ENCODE data around the gene ROBO1.

Gene ROBO1

DNA sequence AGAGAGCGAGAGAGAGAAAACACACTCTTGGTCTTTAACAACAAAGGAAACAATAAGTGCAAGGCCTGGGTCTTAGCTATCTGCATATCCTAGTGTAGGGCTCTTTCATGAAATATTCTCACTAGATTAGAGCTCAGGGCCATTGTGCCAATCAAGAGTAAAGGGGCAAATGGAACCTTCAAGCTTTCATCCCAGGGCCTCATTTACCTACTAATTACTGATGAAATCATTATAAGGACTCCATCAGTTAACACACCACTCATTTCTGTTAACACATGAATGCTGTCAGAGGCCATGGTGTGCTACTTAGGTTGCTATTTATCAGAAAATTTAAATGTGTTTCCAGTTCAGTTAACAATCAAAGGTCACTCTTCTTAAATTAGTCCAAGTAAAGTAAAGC, 597.8 kb downstream of the ROBO1 start:
- DNase-seq (ENCODE audit: low spot score): no peak

DNA sequence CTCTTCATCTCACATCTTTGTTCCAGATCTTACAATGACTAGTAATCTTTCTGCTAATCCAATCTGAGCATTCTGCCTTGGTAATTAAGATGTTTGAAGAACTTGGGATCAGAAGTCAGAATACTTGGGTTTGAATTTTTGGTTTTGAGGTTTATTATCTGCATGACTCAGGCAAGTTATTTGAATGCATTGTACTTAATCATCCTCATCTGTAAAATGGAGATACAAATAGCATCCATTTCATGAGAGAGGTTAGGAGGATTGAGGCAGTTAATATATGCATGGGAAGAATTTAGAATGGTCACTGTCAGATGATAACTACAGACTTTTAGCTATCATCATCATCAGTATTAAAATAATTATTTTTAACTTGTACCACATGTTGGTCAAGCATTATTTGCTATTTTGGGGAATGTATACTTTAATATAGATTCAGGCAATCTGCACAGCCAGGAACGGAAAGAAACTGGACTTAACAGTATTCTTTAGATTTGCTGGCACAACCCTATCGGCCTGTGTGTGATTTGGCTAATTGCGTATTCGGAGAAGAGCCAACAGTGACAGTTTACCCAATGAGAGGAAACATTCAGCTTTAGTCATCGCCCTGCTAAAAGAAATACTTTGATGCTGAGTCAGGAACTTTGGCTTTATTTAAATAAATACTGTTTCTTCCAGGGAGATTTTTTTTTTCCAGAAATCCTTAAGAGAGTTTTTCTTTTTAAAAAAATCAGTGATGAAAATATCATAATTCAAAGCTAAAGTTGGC, 600.0 kb downstream of the ROBO1 start:
- no peak for DNase-seq (ENCODE audit: low spot score)

DNA sequence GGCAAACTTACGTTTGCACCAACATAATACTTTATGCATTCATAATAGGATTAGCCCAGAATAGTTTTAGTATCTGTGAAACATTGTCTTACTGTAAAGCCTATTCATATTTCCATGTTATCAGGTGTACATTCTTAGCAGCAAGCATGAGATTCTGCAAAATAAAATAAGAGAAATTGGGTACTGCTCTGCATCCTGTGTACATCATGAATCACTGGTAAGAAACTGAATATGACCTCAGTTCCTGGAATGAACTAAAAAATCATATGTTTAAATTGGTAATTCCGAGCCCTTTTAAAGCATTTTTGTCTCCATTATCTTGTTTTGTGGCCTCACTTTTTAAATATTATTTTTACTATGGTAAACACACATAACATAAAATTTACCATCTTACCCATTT, 605.1 kb downstream of the ROBO1 start:
- DNase-seq (ENCODE audit: low spot score): no peak

DNA sequence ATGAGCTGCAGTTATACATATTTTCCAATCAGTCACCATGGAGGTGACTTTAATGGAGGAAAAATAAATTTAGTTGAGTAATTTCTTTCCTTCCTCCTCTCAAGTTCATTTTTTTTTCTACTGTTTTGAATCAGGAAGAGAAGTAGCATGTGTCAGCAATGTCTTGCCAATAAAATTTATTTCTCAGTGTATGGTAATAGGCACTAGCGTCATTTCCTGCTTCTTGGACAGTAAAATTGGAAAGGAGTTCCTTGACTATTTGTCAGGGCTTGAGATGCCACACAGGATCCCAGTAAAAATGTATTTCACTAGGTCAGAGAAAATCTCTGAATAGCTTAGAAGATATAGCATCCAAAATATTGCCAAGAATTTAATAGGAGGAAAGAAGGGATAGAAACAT, 605.9 kb downstream of the ROBO1 start:
- DNase-seq (ENCODE audit: low spot score): no peak

DNA sequence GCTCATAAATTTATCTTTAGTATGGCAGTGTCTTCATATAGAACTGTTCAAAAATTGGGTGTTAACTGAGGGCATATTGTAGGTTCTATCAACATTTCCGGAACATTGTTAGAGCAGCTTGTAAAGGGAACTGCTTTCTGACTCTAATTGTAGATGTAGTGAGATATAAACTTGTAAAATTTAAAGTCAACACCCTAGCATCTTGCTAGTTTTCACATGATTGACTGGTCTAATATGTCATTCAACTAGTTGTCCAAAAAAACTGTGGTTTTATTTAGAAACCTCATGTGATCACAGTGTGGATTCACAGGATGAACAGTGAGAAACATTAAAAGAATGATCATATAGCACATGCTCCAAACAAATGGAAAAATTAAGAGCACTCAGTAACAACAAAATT, 607.4 kb downstream of the ROBO1 start:
- no peak for DNase-seq (ENCODE audit: low spot score)

DNA sequence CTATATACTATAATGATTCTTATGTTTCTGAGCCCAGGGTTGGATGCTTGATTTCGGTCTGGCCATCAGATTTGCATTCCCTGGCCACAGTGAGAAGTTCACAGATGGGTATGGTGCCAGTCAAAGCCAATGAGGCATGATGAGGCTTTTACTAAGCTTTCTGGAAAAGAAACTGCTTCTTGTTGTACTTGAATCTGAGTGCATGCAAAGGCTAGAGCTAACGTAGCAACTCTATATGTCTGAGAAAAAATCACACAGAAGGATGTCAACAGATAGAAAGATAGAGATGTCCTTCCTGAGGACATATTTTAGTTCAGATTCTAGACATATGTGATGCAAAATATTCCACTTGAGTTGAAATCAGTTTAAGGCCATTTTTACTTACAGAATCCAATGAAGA, 608.1 kb downstream of the ROBO1 start:
- DNase-seq (ENCODE audit: low spot score): no peak

DNA sequence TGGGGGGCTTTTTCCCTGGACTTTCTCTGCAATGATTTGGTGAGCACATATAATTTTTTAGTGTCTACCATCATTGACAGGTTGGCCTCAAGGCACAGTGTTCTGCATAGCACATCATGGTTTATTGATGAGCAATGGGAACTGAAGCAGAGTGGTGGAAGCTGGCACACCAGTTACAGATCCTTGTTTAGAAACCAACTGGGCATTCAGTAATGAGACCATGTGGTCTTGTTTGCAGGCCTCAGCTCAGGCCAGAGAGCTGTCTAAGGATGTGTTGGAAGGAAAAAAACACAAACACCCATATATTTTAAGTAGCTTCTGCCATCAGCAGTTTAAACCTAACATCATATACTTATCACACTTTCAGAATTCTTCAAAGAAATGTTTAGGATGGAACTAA, 610.6 kb downstream of the ROBO1 start:
- no peak for DNase-seq (ENCODE audit: low spot score)

DNA sequence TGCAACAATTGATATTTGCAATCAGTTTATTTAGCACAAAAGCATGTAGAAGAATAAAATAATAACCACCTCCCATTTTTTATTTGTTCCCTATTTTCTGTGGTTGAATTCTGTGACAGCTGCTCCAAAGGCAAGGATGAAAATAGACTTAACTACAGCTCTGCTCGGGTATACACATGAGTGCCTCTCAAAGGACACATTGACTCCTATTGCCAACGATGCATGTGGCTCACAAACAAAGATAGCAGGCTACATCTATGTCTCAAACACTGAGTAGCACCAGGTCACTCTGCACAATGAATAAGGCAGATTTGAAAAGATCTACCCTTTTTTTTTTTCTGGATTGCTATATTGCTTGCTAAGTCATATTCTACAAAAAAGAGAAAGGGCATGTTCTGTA, 612.9 kb downstream of the ROBO1 start:
- no peak for DNase-seq (ENCODE audit: low spot score)

DNA sequence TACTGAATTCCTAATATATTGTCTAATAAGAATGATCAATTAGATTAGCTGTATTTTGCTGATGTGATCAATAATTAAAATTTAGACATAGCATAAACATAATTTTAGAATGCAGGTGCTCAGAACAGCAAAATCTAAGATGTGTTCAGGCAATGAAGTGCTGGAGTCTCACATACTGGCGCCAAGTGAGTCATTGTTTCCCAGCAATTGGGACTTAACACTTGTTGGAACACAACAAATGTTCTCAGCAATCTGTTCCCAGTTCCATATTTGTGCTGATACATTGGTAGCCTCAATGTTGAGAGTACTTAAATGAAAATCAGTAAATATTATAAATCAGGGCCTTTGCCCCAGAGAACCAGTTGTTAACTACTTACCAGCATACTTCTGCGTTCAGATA, 619.0 kb downstream of the ROBO1 start:
- DNase-seq (ENCODE audit: low spot score): no peak

DNA sequence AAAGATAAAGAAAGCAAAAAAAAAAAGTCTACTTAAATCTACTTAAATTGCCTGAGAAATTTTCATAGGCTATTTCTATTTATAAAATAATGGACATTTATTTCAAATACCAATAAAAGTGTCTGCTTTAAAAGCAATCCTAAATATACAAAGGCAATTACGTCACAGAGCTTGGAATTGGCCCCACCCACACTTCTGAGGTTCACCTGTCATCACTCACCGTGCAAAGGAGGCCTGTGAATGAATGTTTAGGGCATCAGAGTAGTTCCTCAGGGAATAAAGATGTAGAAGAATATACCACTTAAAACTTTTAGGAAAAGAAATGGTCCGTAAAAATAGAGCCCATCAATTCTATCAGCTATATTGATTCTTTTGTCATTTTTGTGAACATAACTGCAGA, 621.8 kb downstream of the ROBO1 start:
- DNase-seq (ENCODE audit: low spot score): no peak

DNA sequence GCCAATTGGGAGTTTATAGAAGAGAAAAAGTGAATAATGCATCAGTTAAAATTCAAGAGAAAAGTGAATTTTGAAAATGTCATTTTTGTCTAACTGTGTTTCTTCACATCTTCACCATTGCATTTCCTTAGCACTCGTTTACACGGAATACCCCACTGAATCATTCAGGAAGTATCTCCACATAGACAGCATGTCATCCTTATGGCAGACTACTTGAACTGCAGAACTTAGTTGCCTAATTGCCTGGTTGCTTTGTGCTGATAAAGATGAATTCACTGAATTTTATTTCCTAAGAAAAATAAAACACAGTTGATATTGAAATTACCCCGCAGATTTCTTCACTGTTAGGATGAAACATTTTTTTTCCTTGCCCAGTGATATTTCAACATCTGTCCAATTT, 627.1 kb downstream of the ROBO1 start:
- DNase-seq (ENCODE audit: low spot score): no peak

DNA sequence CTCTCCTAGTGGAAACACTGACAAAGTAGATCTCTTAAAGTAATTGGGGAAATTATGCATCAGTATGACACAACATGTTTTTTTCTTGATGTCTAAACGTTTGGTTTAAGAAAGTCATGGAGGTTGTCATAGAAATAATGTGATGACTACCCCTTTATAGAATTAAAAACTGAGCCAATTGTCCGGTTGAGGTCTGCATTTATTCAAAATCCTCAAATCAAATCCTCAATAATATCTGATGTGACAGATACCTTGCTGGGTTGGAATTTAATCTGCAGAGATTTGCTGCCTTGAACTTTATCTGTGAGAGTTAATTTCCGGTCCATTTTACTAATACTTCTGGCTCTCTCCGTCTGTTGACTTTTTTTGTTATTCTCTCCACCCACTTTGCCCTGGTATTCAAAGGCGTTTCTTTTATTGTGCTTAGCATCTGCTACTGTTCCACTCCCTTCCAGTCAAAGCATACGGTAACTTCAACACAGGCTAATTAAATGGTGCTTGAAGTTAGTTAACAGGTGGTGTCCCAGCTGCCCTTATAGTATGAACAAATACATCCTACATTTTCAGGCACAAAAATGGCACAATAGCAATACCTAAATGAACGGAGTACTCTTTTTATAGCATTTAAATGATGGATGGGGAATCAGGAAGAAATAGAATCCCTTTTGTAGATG, 628.3 kb downstream of the ROBO1 start:
- no peak for DNase-seq (ENCODE audit: low spot score)

DNA sequence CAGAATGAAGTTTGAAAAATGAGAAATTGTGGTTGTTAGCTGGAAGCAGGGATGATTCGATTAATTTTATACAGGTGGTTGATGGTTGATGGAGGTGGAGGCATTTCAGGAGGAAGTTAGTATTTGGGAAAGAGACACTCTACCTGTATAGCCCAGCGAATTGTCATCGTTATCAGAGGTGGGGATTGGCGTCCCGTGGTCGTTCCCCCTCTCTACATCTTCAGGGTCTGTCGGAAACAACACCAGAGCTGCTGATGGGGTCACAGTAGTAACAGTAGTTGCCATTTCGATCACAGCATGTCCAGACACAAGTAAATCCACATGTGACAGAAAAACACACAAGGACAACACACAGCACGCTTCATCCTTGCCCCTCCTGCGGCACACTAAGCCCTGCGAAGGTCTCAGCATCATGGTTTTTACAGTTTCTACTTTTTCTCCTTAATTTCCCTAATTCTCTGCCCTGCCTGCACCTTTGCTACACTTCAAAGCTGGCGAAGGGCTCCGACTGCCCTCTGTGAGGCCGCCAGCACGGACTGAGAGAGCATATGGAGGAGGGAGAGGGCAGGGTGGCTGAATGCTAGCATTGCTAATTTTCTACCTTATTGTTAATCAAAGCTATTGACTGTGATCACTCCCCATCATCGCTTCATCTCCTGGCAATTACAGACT, 642.3 kb downstream of the ROBO1 start:
- no peak for DNase-seq (ENCODE audit: low spot score)

DNA sequence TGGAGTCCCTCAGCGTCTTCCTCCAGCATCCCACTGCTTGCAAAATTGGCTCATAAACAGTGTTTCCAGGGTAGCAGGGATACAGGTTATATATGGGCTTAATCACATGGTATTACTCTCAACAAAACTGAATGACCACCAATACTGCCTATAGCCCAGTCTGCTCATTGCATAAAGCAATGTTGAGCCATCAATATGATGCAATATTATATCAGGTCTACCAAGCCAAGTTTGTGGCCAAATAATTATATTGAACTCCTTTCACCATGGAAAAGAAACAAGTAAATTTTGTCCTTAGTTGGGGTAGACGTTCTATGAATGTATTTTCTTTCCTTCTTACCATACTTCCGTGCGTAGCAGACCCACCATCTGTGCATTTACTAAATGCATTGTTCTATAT, 652.3 kb downstream of the ROBO1 start:
- DNase-seq (ENCODE audit: low spot score): no peak

DNA sequence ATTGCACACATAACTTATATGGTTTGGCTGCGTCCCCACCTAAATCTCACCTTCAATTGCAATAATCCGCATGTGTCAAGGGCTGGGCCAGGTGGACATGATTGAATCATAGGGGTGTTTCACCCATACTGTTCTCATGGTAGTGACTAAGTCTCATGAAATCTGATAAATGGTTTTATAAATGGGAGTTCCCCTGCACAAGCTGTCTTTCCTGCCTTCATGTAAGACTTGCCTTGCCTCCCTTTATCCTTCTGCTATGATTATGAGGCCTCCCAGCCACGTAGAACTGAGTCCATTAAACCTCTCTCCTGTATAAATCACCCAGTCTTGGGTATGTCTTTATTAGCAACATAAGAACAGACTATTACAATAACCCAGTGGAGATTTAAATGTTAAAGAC, 653.9 kb downstream of the ROBO1 start:
- DNase-seq (ENCODE audit: low spot score): no peak

DNA sequence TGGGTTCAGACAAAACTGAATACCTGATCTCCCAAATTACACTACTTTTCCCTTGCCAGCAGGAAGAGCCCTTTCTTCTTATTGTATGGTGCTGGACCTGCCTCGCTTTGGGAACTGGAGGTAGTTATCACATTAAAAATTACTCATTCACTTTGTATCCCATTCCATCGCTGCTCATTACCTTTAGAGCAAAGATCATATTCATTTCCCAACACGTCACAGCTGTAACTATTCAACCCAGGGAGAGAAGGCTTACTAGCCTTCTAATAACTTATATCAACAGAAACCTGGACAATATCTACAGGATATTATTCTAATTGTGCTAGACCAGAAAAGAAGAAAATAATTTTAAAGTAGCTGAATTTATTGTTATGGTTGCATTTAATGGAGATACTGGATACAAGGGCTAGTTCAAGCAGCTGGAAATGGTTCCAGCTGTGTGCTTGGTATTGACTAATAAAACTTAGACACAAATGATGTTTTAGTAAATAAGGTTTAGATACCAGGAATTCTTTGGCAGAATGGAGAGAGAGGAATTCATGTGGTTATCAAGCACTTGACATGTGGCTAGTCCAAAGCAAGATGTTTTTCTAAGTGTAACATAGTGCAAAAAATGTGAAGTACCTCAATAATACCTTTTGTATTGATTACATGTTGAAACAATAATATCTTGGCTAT, 656.3 kb downstream of the ROBO1 start:
- DNase-seq (ENCODE audit: low spot score): no peak

DNA sequence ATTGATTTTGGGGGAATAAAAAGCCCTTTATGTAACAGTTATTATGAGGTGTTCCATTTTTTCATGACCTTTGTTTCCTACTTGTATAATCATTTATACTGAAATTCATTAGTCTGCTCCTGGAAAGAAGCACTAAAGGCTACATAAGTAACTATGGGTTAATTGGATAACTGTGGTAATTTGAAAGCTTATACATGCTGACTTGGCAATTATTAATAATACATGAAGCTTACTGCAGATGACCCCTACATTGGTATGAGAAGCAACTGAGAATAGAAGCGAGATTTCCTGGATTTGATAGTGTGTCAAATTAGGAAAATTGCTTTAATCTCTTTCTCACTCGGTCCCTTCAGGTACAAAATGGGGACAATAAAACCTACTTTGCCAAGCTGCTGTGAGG, 658.0 kb downstream of the ROBO1 start:
- no peak for DNase-seq (ENCODE audit: low spot score)

DNA sequence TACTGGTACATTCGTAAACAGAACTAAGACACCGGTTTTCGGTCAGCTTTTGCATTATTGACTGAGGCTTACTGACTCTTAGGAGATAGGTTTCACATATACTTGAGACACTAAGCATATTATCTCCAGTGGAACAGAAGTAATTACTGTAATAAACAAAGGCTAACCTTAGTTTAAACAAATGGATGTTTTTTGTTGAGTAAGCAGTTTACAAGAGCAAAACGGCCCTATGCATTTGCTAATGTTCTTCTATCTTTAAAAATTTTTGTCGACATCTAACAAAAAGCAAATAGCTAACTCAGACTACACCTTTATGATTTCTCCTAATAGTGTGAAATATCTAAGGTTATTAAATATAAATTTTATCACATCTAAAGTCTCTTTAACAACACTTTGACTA, 664.5 kb downstream of the ROBO1 start:
- DNase-seq (ENCODE audit: low spot score): no peak

DNA sequence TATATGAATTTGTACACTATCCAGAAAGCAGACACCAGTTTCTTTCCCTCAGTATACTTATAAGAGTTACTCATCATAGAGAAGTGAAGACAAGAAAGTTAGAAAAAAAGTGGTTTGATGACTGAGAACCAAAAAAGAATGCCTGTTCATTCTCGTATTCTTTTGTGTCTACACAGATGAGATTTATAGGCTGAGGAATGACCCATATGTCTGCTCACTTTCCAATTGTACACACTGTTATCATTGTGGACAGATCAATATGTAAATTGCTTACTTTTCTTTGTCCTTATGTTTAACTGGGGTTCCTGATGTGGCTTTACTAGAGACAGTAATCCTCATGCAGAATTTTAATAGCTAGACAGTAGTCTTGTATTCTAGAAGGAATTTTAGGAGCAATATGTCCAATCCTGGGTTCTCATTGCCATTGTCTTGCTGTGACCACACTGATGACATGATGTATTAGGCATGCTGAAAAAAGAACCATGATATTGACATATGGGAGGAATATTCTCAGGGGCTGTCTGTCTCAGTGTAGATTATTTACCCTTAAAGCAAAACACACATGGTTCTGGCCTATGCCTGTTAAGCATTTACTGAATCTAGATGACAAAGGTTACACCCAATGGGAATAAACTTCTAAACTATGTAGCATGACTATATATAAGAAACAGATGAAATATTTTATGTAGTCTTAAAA, 669.7 kb downstream of the ROBO1 start:
- DNase-seq (ENCODE audit: low spot score): no peak

DNA sequence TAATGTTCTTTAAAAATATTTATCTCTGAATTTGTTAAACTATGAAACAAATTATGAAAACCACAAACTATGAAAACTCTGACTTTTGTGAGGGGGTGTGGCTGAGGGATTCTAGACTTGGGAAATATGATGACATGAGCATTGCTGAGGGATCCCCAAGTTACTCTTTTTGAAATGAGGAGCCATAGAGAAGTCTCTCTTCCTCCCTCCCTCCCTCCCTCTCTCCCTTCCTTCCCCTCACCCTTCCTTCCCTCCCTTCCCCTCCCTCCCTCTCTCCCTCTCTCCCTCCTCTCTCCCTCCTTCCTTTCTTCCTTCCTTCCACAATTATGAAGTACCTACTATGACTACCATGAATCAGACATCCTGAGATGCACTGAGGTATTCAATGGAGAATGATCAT, 673.1 kb downstream of the ROBO1 start:
- DNase-seq (ENCODE audit: low spot score): no peak

DNA sequence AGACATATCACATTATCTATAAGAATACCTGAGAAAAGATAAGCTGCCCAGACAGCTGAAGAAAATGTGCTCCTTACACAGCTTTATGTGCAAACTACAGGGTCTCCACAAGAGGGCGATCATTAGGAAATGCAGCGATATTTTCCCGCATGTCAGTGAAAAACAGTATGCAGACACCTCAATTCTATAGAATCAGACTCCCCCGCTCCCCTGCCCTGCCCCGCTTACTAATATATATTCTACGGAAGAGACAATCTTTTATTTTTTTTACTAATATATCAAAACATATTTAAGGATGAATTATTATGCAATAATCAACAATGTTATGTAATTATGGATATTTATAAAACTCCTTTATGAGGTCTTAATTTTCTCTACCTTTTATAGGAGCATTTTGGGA, 681.3 kb downstream of the ROBO1 start:
- peak; percentile 69 for DNase-seq (ENCODE audit: low spot score)

DNA sequence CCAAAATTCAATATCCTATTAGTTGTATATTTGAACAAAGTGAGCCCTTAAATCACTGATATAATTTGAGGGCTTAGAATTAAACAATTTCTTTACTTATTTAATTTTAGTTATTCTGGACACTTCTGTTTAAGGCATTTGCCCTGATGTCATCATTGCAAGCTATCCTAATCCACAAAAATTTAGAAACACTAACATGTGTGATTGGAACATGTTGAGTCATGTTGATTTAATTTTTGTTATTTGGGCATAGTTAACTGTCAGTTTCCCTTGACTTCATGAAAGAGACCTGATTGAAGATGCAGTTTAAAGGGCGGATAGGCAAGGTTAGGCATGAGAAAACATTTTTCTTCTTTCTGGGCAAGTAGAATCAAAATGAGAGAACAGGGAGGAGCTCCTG, 682.6 kb downstream of the ROBO1 start:
- no peak for DNase-seq (ENCODE audit: low spot score)

Data from SK-N-DZ (cell line).